ENCODE measurements around the gene DGKH.

DGKH gene

GRCh38 chr13:42255886-42256285 is 207.4 kb downstream of the DGKH start:
- TF ChIP-seq TEAD4 (IDR thresholded peaks at IDR 0.05) (no peak), MAX (IDR thresholded peaks at IDR 0.05) (no peak), TCF12 (IDR thresholded peaks at IDR 0.05; ENCODE audit: low read depth) (no peak), TAF1 (IDR thresholded peaks at IDR 0.05; ENCODE audit: low read depth) (no peak), ZBTB7A (IDR thresholded peaks at IDR 0.05; ENCODE audit: low read depth) (no peak), CEBPB (IDR thresholded peaks at IDR 0.05) (no peak), FOXM1 (IDR thresholded peaks at IDR 0.05; ENCODE audit: borderline replicate concordance, low read depth) (no peak), CREB1 (IDR thresholded peaks at IDR 0.05; ENCODE audit: low read depth) (no peak), NFIC (IDR thresholded peaks at IDR 0.05) (no peak), YY1 (IDR thresholded peaks at IDR 0.05; ENCODE audit: low read depth) (no peak), USF1 (IDR thresholded peaks at IDR 0.05) (no peak), EGR1 (IDR thresholded peaks at IDR 0.05) (no peak), EP300 (IDR thresholded peaks at IDR 0.05; ENCODE audit: borderline replicate concordance) (no peak), REST (IDR thresholded peaks at IDR 0.05; ENCODE audit: low read depth) (no peak), RAD21 (IDR thresholded peaks at IDR 0.05; ENCODE audit: low read depth) (no peak)

GRCh38 chr13:42258747-42259146 is 210.3 kb downstream of the DGKH start:
- TF ChIP-seq ZBTB7A (IDR thresholded peaks at IDR 0.05; ENCODE audit: low read depth) (no peak), EP300 (IDR thresholded peaks at IDR 0.05; ENCODE audit: borderline replicate concordance) (no peak), TEAD4 (IDR thresholded peaks at IDR 0.05) (no peak), YY1 (IDR thresholded peaks at IDR 0.05; ENCODE audit: low read depth) (no peak), REST (IDR thresholded peaks at IDR 0.05; ENCODE audit: low read depth) (no peak), NFIC (IDR thresholded peaks at IDR 0.05) (no peak), EGR1 (IDR thresholded peaks at IDR 0.05) (no peak), TCF12 (IDR thresholded peaks at IDR 0.05; ENCODE audit: low read depth) (no peak), CEBPB (IDR thresholded peaks at IDR 0.05) (no peak), FOXM1 (IDR thresholded peaks at IDR 0.05; ENCODE audit: borderline replicate concordance, low read depth) (no peak), CREB1 (IDR thresholded peaks at IDR 0.05; ENCODE audit: low read depth) (no peak), USF1 (IDR thresholded peaks at IDR 0.05) (no peak), TAF1 (IDR thresholded peaks at IDR 0.05; ENCODE audit: low read depth) (no peak), RAD21 (IDR thresholded peaks at IDR 0.05; ENCODE audit: low read depth) (no peak), MAX (IDR thresholded peaks at IDR 0.05) (no peak)

- TF ChIP-seq REST (IDR thresholded peaks at IDR 0.05; ENCODE audit: low read depth) (no peak), EP300 (IDR thresholded peaks at IDR 0.05; ENCODE audit: borderline replicate concordance) (no peak), NFIC (IDR thresholded peaks at IDR 0.05) (no peak), USF1 (IDR thresholded peaks at IDR 0.05) (no peak), TEAD4 (IDR thresholded peaks at IDR 0.05) (no peak), TCF12 (IDR thresholded peaks at IDR 0.05; ENCODE audit: low read depth) (no peak), TAF1 (IDR thresholded peaks at IDR 0.05; ENCODE audit: low read depth) (no peak), RAD21 (IDR thresholded peaks at IDR 0.05; ENCODE audit: low read depth) (no peak), FOXM1 (IDR thresholded peaks at IDR 0.05; ENCODE audit: borderline replicate concordance, low read depth) (no peak), CEBPB (IDR thresholded peaks at IDR 0.05) (no peak), EGR1 (IDR thresholded peaks at IDR 0.05) (no peak), ZBTB7A (IDR thresholded peaks at IDR 0.05; ENCODE audit: low read depth) (no peak), MAX (IDR thresholded peaks at IDR 0.05) (no peak), CREB1 (IDR thresholded peaks at IDR 0.05; ENCODE audit: low read depth) (no peak), YY1 (IDR thresholded peaks at IDR 0.05; ENCODE audit: low read depth) (no peak)
Observed at GRCh38 chr13:42259515-42259914, 211.1 kb downstream of the DGKH start.

All from Ishikawa (cell line).